HG03565 (cell line): ENCODE measurements around the gene ARHGAP42.
"Not testable (repeated sequence)": the region's sequence is repeated elsewhere in the genome, so short reads cannot be mapped to it uniquely, and the experiment has no call there.

ENCODE experiments used
- ATAC-seq: cut with Tn5 transposase; IDR thresholded peaks from one replicate; pipeline ENCODE4 v1.9.1; 2021; ENCODE audit warnings: mild to moderate bottlenecking, moderate library complexity; ENCODE audit not compliant: unreplicated experiment

The ARHGAP42 gene

DNA sequence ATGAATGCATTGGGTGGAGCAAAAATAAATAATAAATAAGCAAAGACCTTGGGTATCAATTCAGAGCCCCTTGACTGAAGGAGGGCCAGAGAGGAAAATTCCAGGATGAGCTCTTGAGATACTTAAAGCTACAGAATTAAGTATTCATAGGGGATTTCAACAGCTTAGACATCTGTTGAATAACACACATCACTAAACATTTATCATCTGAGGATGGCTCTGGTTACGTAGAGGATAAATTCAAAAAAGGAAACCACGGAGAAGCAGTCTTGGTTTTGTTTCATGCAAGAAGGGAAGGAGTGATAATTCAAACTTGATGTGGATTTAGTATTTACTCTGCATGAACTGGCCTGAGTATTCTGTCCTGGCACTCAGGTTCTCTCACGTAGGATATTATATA, 29.8 kb downstream of the ARHGAP42 start:
- ATAC-seq = no peak

DNA sequence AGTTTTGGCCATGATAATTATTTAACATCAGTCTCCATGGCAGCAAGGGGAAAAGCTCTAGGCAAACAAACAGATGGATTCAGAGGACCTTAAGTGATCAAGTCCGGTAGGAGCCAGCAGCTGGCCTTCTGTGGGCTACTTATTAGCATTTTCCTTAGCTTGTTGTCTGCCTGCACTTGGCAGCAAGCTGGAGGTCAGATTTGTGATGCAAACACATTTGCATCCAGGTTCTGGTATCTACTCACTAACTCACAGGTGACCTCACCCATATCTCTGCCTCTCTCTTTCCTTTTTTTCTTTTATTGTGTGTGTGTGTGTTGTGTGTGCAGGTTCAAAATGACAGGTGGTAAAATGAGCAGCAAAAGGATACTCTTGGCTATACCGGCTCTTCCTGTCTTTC, 32.3 kb downstream of the ARHGAP42 start:
- no peak for ATAC-seq

GRCh38 chr11:100719809-100720221, 32.7 kb downstream of the ARHGAP42 start:
- ATAC-seq = no peak

- ATAC-seq = no peak
Measured at GRCh38 chr11:100726680-100727079, 39.6 kb downstream of the ARHGAP42 start.

GRCh38 chr11:100727410-100727809, 40.3 kb downstream of the ARHGAP42 start:
- no peak for ATAC-seq

DNA sequence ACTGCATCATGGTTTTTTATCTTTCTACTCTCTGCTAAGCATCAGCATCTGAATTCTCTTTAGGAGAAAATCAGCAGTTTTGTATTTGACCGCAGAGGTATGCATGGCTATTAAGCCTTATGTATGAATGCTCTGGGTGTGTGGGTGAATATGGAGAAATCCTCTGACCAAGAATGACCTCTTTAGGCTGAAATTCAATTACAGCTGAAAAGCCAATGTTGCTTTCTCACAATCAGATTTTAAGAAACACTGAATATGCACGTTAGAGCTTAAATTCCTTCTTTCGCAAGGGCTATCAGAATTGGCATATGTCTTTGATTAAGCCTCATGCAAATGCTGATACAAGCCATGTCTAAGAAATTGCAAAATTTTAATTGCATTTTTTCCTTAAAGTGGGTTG, 43.2 kb downstream of the ARHGAP42 start:
- ATAC-seq = no peak

DNA sequence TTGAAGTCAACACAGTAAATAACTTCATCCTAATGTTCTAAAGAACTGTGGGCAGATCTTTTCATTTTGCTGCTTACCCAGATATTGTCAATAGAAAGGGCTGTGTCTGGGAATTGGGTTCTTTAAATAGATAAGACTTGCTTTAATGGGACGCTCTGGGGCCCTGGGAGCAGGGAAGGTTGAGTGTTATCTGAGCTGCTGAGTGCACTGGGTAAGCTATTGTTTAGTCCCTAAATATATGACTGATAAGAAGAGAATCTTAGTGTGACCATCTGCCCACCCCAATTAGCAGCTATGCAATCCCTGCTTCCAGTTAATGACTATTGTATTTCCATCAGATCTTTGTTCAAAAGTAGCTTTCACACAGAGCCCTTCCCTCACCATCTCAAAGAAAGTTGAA, 44.4 kb downstream of the ARHGAP42 start:
- no peak for ATAC-seq

DNA sequence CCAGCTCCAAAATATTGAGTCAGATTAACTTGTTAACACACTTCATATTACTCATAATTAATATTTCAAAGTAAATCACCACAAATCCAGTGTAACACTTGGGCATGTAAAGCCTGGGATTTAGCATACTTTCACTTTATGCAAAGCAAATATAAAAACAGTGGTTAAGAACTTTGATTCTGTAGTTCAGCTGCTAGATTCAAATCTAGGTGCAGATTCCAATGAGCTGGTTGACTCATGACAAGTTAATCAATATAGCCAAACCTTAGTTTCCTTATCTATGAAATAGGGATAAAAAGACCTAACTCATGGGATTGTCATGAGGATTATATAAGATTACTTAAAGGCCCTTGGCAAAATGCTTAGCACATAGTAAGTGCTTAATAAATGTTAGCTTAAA, 45.9 kb downstream of the ARHGAP42 start:
- no peak for ATAC-seq

DNA sequence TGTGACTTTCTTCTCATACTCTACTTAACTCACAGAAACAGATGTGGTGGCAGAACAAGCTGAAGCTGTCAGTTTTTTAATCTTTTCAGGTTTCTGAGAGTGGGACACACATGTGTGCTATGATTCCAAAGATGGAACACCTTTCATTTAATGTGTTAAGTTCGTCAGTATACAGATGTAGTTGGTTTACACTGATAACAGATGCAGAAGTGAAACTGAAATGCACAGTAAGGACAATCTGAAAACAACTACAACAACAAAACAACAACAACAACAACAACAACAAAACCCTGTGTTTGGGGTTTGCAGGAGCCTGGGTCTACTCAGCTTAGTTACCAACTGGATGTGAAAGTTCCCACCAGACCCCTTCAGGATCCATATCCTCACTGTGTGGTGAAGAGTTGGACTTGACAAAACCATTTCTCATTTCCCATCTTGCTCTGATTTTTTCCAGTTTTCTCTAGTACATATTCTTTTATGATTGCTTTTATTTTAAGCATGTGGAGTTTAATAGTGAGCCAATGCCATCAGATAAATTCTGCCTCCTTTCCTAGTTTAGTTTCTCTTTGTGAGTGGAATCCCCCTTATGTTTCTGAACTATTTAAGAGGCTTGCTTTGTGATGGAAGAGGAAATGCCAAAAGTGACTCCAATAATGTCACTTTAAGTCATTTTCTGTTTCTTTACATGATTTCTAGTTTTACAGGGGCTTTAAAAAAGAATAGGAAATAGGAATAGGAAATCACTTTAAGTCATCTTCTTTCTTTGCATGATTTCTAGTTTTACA, 47.8 kb downstream of the ARHGAP42 start:
- no peak for ATAC-seq

DNA sequence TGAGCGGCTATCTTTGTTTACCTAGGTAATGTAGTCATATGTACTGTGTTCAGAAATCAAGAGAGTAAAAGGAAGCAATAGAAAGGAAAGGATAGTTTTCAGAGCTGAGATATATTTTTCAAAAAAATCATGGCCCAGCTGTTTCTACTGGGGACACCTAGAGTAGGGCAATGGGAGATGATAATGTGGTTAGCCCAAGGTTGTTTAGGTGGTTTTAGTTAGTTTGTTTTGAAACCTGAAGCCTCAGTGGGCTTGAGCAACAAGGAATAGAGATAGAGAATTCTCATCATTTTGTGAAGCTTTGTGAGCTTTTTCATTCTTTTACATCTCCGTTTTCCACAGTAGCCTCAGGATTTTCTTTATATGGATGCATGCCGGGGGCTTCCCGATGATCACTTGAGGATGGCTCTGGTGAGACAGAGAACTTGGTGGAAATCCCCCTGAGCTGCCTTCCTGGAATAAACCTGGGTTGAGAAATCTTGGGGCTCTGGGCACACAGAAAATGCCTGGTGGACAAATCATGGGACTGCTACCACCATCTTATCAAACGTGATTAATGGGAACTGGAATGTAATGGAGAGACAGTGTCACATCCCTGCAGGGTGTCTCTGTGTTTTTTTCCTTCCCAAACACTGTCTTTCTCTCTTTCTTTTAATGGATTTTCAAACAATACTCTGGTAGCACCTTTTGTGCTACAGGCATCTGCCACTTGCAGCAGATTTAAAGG, 49.0 kb downstream of the ARHGAP42 start:
- no peak for ATAC-seq

DNA sequence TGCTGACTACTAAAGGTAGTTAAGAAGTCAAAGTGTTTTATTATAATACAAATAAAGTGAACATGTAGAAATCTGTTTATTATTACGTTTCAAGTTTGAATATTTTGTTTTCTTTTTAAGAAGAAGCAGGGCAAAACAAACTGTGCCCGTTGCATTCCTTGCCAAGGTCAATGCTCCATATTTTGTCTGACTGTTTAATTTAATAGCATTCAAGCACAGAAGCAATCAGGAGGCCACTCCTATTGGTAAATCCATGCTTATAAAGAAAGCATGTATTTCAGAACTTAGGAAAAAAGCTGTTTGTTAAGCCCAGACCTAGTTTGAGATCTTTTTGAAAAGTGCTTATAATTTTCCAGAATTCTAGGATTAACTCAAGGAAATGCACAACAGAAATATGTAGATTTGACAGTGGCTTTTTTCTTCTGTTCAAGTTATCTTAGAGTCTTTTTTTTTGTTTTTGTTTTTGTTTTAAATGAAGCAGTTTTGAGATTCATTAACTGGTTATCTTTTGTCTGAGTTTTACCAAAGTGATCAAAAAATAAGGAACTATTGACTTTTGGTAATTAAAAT, 51.7 kb downstream of the ARHGAP42 start:
- ATAC-seq = no peak

DNA sequence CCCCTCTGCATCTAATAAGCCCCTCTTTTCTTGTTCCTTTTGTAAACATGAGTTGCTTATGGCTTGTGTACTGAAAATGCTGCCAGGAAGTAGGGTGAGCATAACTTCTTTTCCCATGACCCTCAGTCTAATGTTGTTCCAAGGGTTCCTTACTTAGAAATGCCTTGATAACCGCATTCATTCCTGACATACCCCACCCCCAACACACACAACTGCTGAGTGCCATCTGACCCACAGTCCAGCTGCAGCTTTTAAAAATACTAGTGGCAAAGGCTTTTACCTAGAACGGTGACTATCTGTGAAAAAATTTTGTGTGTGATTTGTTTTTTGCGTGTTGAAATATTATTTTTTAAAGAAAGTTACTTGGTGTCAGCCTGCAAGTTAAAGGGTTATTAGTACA, 52.6 kb downstream of the ARHGAP42 start:
- no peak for ATAC-seq

GRCh38 chr11:100740440-100740839, 53.4 kb downstream of the ARHGAP42 start:
- ATAC-seq = no peak

DNA sequence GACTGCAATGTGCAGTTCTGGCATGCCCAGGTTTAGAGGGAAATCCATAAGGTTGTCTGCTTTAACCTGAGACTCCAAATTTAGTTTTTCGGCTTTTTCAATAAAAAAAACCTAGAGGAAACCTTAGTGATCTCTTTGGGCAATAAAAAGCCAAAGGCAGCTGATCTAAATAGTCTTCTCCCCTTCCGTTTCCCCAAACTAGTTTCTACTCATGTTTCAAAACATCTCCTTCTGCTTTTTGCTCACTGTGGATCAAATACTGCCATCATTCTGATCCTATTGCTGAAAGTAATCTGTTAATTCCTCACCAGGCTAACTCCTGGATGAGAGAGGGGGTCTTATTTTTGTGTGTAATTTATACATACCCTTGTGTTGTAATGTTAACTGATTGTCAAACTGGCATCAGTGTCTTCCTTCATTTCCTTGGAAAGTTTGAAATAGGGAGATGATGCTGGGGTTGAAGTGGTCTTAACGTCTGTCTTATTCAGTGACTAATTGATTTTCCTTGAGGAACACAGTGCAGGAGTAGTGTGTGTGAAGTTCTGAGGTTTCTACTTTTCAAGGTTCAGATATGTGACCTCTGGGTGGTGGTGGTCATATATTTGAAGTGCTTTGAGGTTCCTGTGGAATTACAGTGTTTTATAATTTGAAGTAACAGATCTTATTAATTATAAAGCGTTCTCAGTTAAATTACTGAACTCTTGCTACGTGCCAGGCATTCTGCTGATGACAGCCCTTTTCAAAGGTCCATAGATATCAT, 55.0 kb downstream of the ARHGAP42 start:
- no peak for ATAC-seq

GRCh38 chr11:100746448-100746847, 59.4 kb downstream of the ARHGAP42 start:
- ATAC-seq = no peak

DNA sequence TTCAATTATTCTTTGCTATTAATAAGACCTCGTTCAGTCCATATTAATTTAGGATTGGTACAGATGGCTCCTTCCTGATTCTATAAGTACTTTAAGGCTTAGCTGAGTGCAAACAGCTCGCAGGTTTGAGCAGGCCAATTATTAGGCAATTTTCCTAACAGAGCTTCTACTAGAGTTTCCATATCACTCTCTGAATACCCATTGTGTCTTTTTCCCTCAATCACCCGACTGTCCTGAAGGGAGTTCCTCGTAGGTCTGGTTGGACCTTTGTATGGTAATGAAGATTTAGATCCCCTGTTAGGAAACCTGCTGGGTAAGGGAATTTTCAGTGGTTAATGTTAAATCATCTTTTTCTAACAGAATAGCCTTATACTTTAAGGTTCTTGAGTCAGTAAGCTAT, 61.1 kb downstream of the ARHGAP42 start:
- no peak for ATAC-seq

GRCh38 chr11:100749887-100750565, 62.9 kb downstream of the ARHGAP42 start:
- not testable (repeated sequence) for ATAC-seq

- not testable (repeated sequence) for ATAC-seq
Measured at GRCh38 chr11:100750566-100750891, 63.4 kb downstream of the ARHGAP42 start.

DNA sequence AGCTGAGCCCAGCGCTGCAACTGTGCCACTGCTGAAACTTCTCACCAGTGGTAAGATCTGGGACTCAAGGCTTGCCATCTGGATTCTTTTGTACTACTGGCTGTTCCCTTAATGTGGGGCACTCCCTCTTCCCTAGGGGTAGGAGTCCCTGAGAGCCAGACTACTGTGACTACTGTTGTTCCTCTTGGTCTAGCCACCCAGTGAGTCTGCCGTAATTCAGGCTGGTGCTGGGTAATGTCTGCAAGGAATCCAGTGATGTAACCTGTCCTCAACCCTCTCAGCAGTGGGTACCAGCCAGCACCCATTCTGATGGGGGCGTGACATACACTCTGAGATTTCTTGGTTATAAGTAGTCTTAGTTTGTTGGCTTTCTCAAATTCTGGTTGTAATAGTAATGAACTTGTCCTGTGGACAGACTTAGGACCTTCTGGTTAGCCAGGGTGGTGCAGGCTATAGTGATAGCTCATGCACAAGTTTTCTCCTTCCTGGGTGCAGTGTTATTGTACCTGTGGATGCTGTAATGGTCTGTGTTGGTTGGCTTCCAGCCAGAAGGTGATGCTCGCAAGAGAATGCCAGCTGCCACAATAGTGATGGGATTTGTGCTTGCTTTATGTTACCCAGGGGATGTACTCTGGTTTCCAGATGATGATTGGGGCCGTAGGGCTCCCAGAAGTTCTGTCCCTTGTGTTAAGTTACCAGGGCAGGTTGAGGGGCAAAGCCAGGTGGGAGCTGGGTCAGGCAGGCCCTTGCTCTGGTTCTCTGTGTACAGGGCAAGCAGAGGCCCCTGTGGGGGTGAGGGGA, 65.5 kb downstream of the ARHGAP42 start:
- no peak for ATAC-seq

- ATAC-seq = no peak
Measured at GRCh38 chr11:100753172-100753543, 66.1 kb downstream of the ARHGAP42 start.
